Erythroblast (primary cell): Measurements from ENCODE around the gene SPG21.
"Not testable (repeated sequence)": the region's sequence is repeated elsewhere in the genome, so short reads cannot be mapped to it uniquely, and the experiment has no call there.

Experiments
- DNase-seq, 2 experiments: peaks; one replicate each; lab custom pipeline; 2025; lab: John Stamatoyannopoulos, UW
- GATA1 ChIP-seq: IDR thresholded peaks from 2 replicates; pipeline ENCODE4 v1.6.1; 2011; ENCODE audit warnings: low read depth, mild to moderate bottlenecking, control low read depth, low read length, moderate library complexity
- POLR2A ChIP-seq: IDR thresholded peaks from 2 replicates; pipeline ENCODE4 v1.6.1; 2011; ENCODE audit warnings: mild to moderate bottlenecking, low read length

The SPG21 gene

DNA sequence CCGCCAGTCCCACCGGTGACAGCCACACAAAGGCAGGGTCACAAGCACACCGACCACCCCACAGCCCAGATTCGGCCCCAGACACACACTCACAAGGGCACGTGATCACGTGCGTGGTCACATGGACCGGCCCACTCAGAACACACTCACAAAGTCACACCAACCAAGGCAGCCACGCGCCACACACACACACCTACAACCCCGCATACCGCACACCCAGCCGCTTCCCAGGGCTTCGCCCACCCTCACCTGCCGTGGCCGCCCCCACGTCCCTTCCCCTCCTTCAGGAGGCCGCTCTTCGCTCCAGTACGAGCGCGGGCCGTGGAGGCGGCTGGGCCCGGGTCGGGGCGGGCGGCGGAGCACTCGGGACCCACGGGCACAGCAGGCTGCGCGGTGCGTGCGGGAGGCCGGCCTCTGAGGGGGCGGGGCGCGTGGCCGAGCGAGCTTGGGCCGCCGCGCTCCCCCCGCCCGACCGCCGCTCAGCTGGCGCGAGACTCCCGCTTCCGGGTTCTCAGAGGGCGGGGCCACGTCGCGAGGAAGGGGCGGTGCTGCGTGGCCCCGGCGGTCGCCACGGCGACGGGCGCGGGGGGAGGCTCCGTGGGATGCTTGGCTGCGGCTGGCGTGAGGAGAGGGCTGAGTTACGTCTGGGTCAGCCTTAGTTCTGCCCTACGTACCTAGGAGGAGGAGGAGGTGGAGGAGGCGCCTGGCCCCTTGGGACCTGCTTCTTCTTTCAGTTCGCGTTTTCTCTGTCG is at the start of gene SPG21:
TSS of gene SPG21 (minus strand) at position 499 of the 752 bp plus-strand sequence. CDS start 6,345 bp downstream, outside the sequence.
- TF ChIP-seq GATA1, result no peak
- TF ChIP-seq POLR2A, result peak; percentile 79
- peak; percentile 92 to 95 for DNase-seq

GRCh38 chr15:65038836-65039235 is 49.1 kb upstream of the SPG21 start:
- DNase-seq, result no peak
- no peak for TF ChIP-seq POLR2A
- no peak for TF ChIP-seq GATA1

DNA sequence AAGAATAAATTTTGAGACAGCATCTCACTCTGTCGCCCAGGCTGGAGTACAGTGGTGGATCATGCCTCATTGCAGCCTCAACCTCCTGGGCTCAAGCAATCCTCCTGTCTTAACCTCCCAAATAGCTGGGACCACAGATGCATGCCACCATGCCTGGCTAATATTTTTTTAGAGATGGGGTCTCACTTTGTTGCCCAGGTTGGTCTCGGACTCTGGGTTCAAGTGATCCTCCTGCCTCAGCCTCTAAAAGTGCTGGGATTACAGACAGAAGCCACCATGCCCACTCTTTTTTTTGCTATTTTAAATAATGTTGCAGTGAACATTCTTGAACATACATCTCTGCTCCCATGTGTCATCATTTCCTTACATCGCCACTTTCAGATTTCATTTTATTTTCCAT is 48.7 kb upstream of the SPG21 start:
- DNase-seq, result no peak
- TF ChIP-seq GATA1, result no peak
- TF ChIP-seq POLR2A, result no peak

GRCh38 chr15:65037309-65037708 is 47.6 kb upstream of the SPG21 start:
- no peak for DNase-seq

GRCh38 chr15:65034719-65035118 is 45.0 kb upstream of the SPG21 start:
- TF ChIP-seq GATA1, result no peak

More at GRCh38 chr15:65037309-65037708, 47.6 kb upstream of the SPG21 start:
- TF ChIP-seq GATA1 (no peak), POLR2A (no peak)

DNA sequence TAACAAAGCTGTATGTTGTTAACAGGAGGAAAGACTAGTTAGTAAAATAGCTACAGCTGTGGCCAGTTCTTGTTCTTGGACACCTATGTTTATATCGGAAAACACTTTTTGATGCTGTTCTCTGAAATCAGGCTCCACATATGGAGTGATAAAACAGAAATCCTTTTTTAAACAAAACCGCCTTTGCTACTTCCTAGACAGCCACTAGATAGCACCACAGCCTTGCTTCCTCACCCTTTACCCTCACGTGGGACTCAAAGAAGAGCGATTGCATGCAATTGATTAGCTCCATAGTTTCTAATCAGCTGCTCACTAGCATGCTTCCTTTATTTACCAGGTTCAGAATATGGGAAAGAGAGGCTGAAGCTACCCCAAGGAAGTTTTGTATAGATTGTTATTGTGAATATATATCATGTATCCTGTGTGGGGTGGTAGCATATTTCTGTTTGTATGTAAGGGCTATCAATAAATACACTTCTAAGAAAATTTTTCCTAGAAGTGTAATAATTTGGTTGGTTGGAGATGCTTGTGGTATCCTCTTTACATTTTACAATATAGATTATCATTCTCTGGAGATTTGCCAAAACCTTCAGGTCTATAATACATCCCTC is 44.0 kb upstream of the SPG21 start:
- DNase-seq, result peak; percentile 45 to 49
- TF ChIP-seq POLR2A, result no peak
- no peak for TF ChIP-seq GATA1

More at GRCh38 chr15:65034719-65035118, 45.0 kb upstream of the SPG21 start:
- DNase-seq, result no peak

DNA sequence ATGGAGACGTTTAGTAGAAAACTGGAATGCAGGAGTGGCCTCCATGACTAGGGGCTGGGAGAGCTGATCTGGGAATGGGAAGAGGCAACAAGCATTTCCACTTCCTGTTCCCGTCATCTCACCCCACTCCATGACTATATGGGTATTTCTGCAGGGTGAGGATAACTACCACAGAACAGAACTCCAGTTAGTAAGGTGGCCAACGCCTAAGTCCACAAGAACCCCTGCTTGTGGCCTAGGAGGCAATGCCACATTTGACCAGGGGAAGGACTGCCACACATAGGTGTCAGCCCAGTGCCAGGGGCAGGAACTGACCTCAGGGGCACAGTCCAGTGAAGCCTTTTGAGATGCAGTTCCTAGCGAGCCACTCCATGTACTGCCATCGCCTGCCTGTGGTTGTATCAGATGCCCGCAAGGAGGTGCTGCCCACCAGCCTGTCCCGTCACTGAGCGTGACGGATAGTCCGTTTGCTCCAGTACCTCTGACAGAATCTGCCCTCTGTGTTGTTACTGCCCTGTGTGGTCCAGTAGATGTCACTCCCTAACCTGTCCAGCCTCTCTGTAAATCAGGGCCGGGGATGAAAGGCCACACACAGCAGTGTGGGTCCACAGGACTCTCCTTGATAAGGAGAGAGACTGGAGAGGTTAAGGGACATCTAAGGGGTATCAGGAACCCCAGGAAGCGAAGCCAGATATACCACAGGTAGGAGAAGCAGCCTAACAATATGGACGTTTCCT is 43.3 kb upstream of the SPG21 start:
- peak; percentile 71 to 72 for DNase-seq

GRCh38 chr15:65029736-65030208 is 40.1 kb upstream of the SPG21 start:
- TF ChIP-seq GATA1 (no peak), POLR2A (no peak)
- no peak for DNase-seq

More for the DNA sequence above, 43.3 kb upstream of the SPG21 start:
- TF ChIP-seq POLR2A, result no peak
- no peak for TF ChIP-seq GATA1

DNA sequence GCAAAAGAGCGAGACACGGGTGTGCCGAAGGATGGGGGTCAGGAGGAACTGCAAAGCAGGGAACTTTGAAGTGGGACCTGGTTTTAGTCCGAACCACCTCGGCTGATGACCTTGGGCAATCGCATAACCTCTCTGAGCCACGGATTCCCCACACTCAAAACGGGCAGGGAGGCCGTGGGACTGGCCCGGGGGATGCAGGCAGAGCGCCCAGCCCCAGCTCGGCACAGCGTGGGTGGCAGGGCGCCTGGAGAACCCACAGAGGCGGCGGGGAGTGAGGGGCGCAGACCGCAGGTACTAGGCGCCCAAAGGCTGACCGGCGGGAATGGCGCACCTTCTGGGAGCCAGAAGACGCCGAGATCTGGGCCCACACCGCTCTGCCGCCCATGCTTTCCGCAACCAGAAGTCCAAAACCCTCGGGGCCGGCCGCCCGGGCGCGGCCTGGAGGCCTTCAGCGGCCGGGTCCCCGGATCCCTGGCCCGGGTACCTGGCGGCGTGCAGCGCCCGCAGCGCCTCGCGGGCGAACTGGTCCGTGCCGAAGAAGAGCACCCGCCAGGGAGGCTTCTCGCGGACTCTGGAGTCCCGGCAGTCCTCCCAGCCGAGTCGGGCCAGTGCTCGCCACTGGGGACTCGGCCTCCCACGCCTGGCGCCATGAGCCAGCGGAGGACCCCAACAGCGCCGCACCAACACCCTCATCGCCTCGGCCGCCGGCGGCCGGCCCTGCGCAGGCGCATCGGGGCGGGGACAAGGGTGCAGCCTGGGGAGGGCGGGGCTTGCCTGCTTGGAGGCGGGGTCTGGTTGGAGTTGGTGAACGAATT is 39.4 kb upstream of the SPG21 start, which contains the start of gene MTFMT:
TSS of gene MTFMT (minus strand) at position 719 of the 815 bp plus-strand sequence. CDS start at position 693, 26 bp downstream.
- DNase-seq, result peak; percentile 88 to 94
- no peak for TF ChIP-seq GATA1
- TF ChIP-seq POLR2A, result peak; percentile 76

- peak; percentile 9 to 26 for DNase-seq
- TF ChIP-seq POLR2A (no peak), GATA1 (no peak)
Observed at GRCh38 chr15:65028338-65028737, 38.6 kb upstream of the SPG21 start.

DNA sequence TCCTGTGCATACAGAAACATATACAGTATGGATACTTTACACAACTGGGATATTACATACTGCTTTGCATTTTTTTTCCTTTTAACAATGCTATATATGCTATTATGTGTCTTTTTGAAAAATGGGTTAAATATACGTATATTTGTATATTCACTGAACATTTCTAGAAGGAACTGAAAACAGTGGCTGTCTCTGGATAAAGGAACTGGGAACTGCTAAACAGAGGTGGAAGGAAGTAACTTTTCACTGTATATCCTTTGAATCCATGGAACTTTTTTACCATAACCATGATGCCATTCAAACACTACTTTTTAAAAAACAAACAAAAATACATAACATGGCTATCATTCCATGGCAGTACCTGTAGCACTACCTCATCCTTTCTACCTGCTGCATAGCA is 37.9 kb upstream of the SPG21 start:
- no peak for TF ChIP-seq GATA1
- no peak for TF ChIP-seq POLR2A
- no peak for DNase-seq

GRCh38 chr15:65026756-65027155 is 37.0 kb upstream of the SPG21 start:
- TF ChIP-seq POLR2A (no peak), GATA1 (no peak)

GRCh38 chr15:65021488-65021887 is 31.8 kb upstream of the SPG21 start:
- TF ChIP-seq POLR2A (no peak), GATA1 (no peak)
- DNase-seq, result no peak

More at GRCh38 chr15:65026756-65027155, 37.0 kb upstream of the SPG21 start:
- no peak for DNase-seq

DNA sequence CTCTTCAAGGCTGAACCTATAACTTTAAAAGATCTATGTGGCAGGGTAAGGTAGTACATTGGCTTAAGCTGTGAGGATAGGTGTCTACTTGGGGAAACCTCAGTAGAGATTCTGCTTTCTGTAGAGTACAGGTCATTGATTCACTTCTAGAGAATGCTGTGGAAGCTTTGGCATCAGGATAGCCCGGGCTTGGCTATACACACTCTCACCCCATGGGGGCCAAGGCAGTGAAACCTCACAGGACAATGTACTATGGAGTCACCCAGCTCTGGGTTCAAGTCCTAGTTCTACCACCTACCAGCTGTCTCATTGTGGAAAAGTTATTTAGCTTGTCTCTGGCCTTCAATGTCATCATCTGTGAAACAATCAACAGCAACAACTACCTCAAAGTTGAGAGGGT is 30.7 kb upstream of the SPG21 start:
- DNase-seq, result no peak
- TF ChIP-seq GATA1 (no peak), POLR2A (no peak)

DNA sequence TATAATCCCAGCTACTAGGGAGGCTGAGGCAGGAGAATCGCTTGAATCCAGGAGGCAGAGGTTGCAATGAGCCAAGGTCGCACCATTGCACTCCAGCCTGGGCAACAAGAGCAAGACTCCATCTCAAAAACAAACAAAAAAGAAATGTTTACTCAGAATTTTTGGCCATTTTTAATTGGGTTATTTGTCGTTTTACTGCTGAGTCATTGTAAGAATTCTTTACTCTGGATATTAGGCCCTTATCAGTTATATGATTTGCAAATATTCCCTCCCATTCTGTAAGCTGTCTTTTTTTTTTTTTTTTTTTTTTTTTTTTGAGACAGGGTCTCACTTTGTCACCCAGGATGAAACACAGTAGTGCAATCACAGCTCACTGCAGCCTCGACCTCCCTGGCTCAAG is 21.5 kb upstream of the SPG21 start:
- not testable (repeated sequence) for DNase-seq
